Memory B cell (primary cell): ENCODE measurements around the gene PLXNA2.

Experiments used
- ATAC-seq: fragments of 150-1000 bp; cut with Tn5 transposase; 2 replicates; pipeline ENCODE4 v1.10.0; 2021; ENCODE audit warnings: low read depth, mild to moderate bottlenecking, moderate library complexity
- DNase-seq, 2 donors: peaks; one replicate each; pipeline ENCODE4 v3.0.0; 2022; ENCODE audit warnings: low spot score in 2 of 2
- H3K27ac Mint-ChIP-seq: one replicate; pipeline ENCODE4 v1.8.0; 2022; ENCODE audit warnings: mild to moderate bottlenecking, moderate library complexity, mixed read lengths
- H3K27me3 Mint-ChIP-seq: one replicate; pipeline ENCODE4 v1.8.0; 2022; ENCODE audit warnings: mixed read lengths
- H3K36me3 Mint-ChIP-seq: one replicate; pipeline ENCODE4 v1.8.0; 2022; ENCODE audit warnings: mild to moderate bottlenecking, mixed read lengths
- H3K4me1 Mint-ChIP-seq: one replicate; pipeline ENCODE4 v1.8.0; 2022; ENCODE audit warnings: mixed read lengths
- H3K4me3 Mint-ChIP-seq: one replicate; pipeline ENCODE4 v1.8.0; 2022; ENCODE audit warnings: mild to moderate bottlenecking, moderate library complexity, mixed read lengths
- H3K9me3 Mint-ChIP-seq: one replicate; pipeline ENCODE4 v1.8.0; 2022; ENCODE audit warnings: mixed read lengths

Gene PLXNA2

GRCh38 chr1:208242146-208242545, 2.0 kb downstream of the PLXNA2 start:
- H3K4me3 Mint-ChIP-seq = no peak overlapping the region
- ATAC-seq (no peak), DNase-seq (no peak)
- no peaks in the 10 kb centered on the region for H3K36me3 Mint-ChIP-seq
- H3K9me3 Mint-ChIP-seq = no peaks in the 10 kb centered on the region
- H3K27ac Mint-ChIP-seq = no peak overlapping the region
- peaks cover 6% of the 10 kb centered on the region for H3K27me3 Mint-ChIP-seq
- peaks cover 10% of the 10 kb centered on the region for H3K4me1 Mint-ChIP-seq

- Mint-ChIP-seq H3K9me3 (no peaks in the 10 kb centered on the region), H3K4me1 (peaks cover 10% of the 10 kb centered on the region), H3K4me3 (no peak overlapping the region), H3K27ac (no peak overlapping the region), H3K36me3 (no peaks in the 10 kb centered on the region), H3K27me3 (peaks cover 6% of the 10 kb centered on the region)
- DNase-seq (no peak), ATAC-seq (no peak)
These were observed 2.7 kb downstream of the PLXNA2 start for GRCh38 chr1:208241512-208241911.

GRCh38 chr1:208240662-208241355, 3.4 kb downstream of the PLXNA2 start:
- H3K27me3 Mint-ChIP-seq = peaks cover 6% of the 10 kb centered on the region
- H3K4me1 Mint-ChIP-seq = peaks cover 13% of the 10 kb centered on the region
- H3K27ac Mint-ChIP-seq = no peak overlapping the region
- no peak overlapping the region for H3K4me3 Mint-ChIP-seq
- ATAC-seq = no peak
- no peaks in the 10 kb centered on the region for H3K36me3 Mint-ChIP-seq
- DNase-seq = no peak
- H3K9me3 Mint-ChIP-seq = no peaks in the 10 kb centered on the region

- Mint-ChIP-seq H3K36me3 (no peaks in the 10 kb centered on the region), H3K9me3 (no peaks in the 10 kb centered on the region), H3K4me1 (peaks cover 9% of the 10 kb centered on the region), H3K4me3 (no peak overlapping the region), H3K27me3 (peaks cover 6% of the 10 kb centered on the region), H3K27ac (no peak overlapping the region)
- DNase-seq (no peak), ATAC-seq (no peak)
These were observed 4.5 kb downstream of the PLXNA2 start for GRCh38 chr1:208239473-208240381.

- Mint-ChIP-seq H3K4me3 (no peak overlapping the region), H3K36me3 (no peaks in the 10 kb centered on the region), H3K4me1 (peaks cover 9% of the 10 kb centered on the region), H3K27ac (no peak overlapping the region), H3K27me3 (peaks cover 6% of the 10 kb centered on the region), H3K9me3 (no peaks in the 10 kb centered on the region)
- DNase-seq (no peak), ATAC-seq (peak; percentile 62)
These were observed 5.3 kb downstream of the PLXNA2 start for GRCh38 chr1:208238710-208239472.

- Mint-ChIP-seq H3K36me3 (no peaks in the 10 kb centered on the region), H3K27ac (no peak overlapping the region), H3K27me3 (peaks cover 12% of the 10 kb centered on the region), H3K4me1 (peaks cover 7% of the 10 kb centered on the region), H3K4me3 (no peak overlapping the region), H3K9me3 (no peaks in the 10 kb centered on the region)
- DNase-seq (no peak), ATAC-seq (no peak)
These were observed 6.9 kb downstream of the PLXNA2 start for GRCh38 chr1:208237241-208237640.

GRCh38 chr1:208235982-208236761, 8.0 kb downstream of the PLXNA2 start:
- H3K36me3 Mint-ChIP-seq = no peaks in the 10 kb centered on the region
- no peak overlapping the region for H3K27ac Mint-ChIP-seq
- no peak overlapping the region for H3K4me3 Mint-ChIP-seq

GRCh38 chr1:208235356-208235981, 8.7 kb downstream of the PLXNA2 start:
- no peaks in the 10 kb centered on the region for H3K36me3 Mint-ChIP-seq
- H3K27me3 Mint-ChIP-seq = peaks cover 19% of the 10 kb centered on the region
- H3K27ac Mint-ChIP-seq = no peak overlapping the region
- no peaks in the 10 kb centered on the region for H3K9me3 Mint-ChIP-seq
- ATAC-seq = no peak
- H3K4me3 Mint-ChIP-seq = no peak overlapping the region
- no peak for DNase-seq
- H3K4me1 Mint-ChIP-seq = peaks cover 7% of the 10 kb centered on the region

More at GRCh38 chr1:208235982-208236761, 8.0 kb downstream of the PLXNA2 start:
- Mint-ChIP-seq H3K9me3 (no peaks in the 10 kb centered on the region), H3K4me1 (peaks cover 7% of the 10 kb centered on the region), H3K27me3 (peaks cover 17% of the 10 kb centered on the region)
- peak; percentile 39 for ATAC-seq
- DNase-seq = no peak

GRCh38 chr1:208234721-208235120, 9.5 kb downstream of the PLXNA2 start:
- Mint-ChIP-seq H3K27me3 (peaks cover 17% of the 10 kb centered on the region), H3K27ac (no peak overlapping the region), H3K4me1 (peaks cover 7% of the 10 kb centered on the region), H3K36me3 (no peaks in the 10 kb centered on the region), H3K9me3 (no peaks in the 10 kb centered on the region), H3K4me3 (no peak overlapping the region)
- ATAC-seq (no peak), DNase-seq (no peak)

GRCh38 chr1:208233978-208234377, 10.2 kb downstream of the PLXNA2 start:
- ATAC-seq (no peak), DNase-seq (no peak)
- H3K27ac Mint-ChIP-seq = no peak overlapping the region
- H3K4me3 Mint-ChIP-seq = no peak overlapping the region
- H3K36me3 Mint-ChIP-seq = no peaks in the 10 kb centered on the region
- H3K27me3 Mint-ChIP-seq = peaks cover 15% of the 10 kb centered on the region
- H3K4me1 Mint-ChIP-seq = peaks cover 4% of the 10 kb centered on the region
- no peaks in the 10 kb centered on the region for H3K9me3 Mint-ChIP-seq

- DNase-seq = no peak
- no peak overlapping the region for H3K4me3 Mint-ChIP-seq
- H3K27me3 Mint-ChIP-seq = peaks cover 18% of the 10 kb centered on the region
- no peak for ATAC-seq
- peaks cover 4% of the 10 kb centered on the region for H3K4me1 Mint-ChIP-seq
- no peaks in the 10 kb centered on the region for H3K9me3 Mint-ChIP-seq
- H3K36me3 Mint-ChIP-seq = no peaks in the 10 kb centered on the region
- H3K27ac Mint-ChIP-seq = no peak overlapping the region
These were observed 10.6 kb downstream of the PLXNA2 start for GRCh38 chr1:208233546-208233945.

- ATAC-seq = no peak
- Mint-ChIP-seq H3K4me3 (no peak overlapping the region), H3K27me3 (peaks cover 18% of the 10 kb centered on the region), H3K36me3 (no peaks in the 10 kb centered on the region), H3K4me1 (peaks cover 4% of the 10 kb centered on the region), H3K9me3 (no peaks in the 10 kb centered on the region), H3K27ac (no peak overlapping the region)
- no peak for DNase-seq
These were observed 11.5 kb downstream of the PLXNA2 start for GRCh38 chr1:208232662-208233038.
